ENCODE measurements around the gene AKAP3. TPM values are rescaled to one million over a fixed set of nuclear protein-coding genes. Genes with fewer than 3 reads are reported as not detected.

Gene AKAP3
- polyA plus RNA-seq, 3 donors = 0.92 to 2.4 (median 2.0) TPM

Other genes with a start within 250 kb of the AKAP3 start
- not detected for gene FGF6, start 203.2 kb downstream of the AKAP3 start, polyA plus RNA-seq
- gene RAD51AP1, start 110.2 kb downstream of the AKAP3 start, polyA plus RNA-seq = 1 to 10 TPM in 1 of 3 donors, under 1 TPM in 2; 0.51 to 1.1 (median 0.76) TPM
- 10 to 100 TPM; 21.1 to 53.1 (median 30.0) TPM for gene DYRK4, start 86.8 kb downstream of the AKAP3 start, polyA plus RNA-seq
- gene NDUFA9, start 63 bp upstream of the AKAP3 start, polyA plus RNA-seq = 10 to 100 TPM; 30.6 to 62.7 (median 31.0) TPM
- gene GALNT8, start 71.3 kb upstream of the AKAP3 start, polyA plus RNA-seq = under 1 TPM; 0.46 to 0.79 (median 0.48) TPM